ENCODE data around the gene EIF2AK3.

Gene EIF2AK3

GRCh38 chr2:88614497-88615157, 12.6 kb downstream of the EIF2AK3 start:
- no peak for TF ChIP-seq CTCF (IDR thresholded peaks at IDR 0.05; ENCODE audit: borderline replicate concordance, insufficient read depth, low read depth, low read length)
- H3K4me3 ChIP-seq (ENCODE audit: low read depth, low read length), result no peak overlapping the region

- H3K4me3 ChIP-seq (ENCODE audit: low read depth, low read length), result no peak overlapping the region
- no peak for TF ChIP-seq CTCF (IDR thresholded peaks at IDR 0.05; ENCODE audit: borderline replicate concordance, insufficient read depth, low read depth, low read length)
These were observed 13.3 kb downstream of the EIF2AK3 start for GRCh38 chr2:88613921-88614320.

GRCh38 chr2:88608184-88608583, 19.1 kb downstream of the EIF2AK3 start:
- no peak overlapping the region for H3K4me3 ChIP-seq (ENCODE audit: low read depth, low read length)
- no peak for TF ChIP-seq CTCF (IDR thresholded peaks at IDR 0.05; ENCODE audit: borderline replicate concordance, insufficient read depth, low read depth, low read length)

- no peak overlapping the region for H3K4me3 ChIP-seq (ENCODE audit: low read depth, low read length)
These were observed 19.8 kb downstream of the EIF2AK3 start for GRCh38 chr2:88607416-88607815.

GRCh38 chr2:88606371-88607030, 20.8 kb downstream of the EIF2AK3 start:
- no peak overlapping the region for H3K4me3 ChIP-seq (ENCODE audit: low read depth, low read length)
- no peak for TF ChIP-seq CTCF (IDR thresholded peaks at IDR 0.05; ENCODE audit: borderline replicate concordance, insufficient read depth, low read depth, low read length)

More at GRCh38 chr2:88607416-88607815, 19.8 kb downstream of the EIF2AK3 start:
- no peak for TF ChIP-seq CTCF (IDR thresholded peaks at IDR 0.05; ENCODE audit: borderline replicate concordance, insufficient read depth, low read depth, low read length)

- no peak for TF ChIP-seq CTCF (IDR thresholded peaks at IDR 0.05; ENCODE audit: borderline replicate concordance, insufficient read depth, low read depth, low read length)
These were observed 24.1 kb downstream of the EIF2AK3 start for GRCh38 chr2:88603146-88603545.

GRCh38 chr2:88602022-88602421, 25.2 kb downstream of the EIF2AK3 start:
- no peak overlapping the region for H3K4me3 ChIP-seq (ENCODE audit: low read depth, low read length)
- no peak for TF ChIP-seq CTCF (IDR thresholded peaks at IDR 0.05; ENCODE audit: borderline replicate concordance, insufficient read depth, low read depth, low read length)

More at GRCh38 chr2:88603146-88603545, 24.1 kb downstream of the EIF2AK3 start:
- H3K4me3 ChIP-seq (ENCODE audit: low read depth, low read length), result no peak overlapping the region

Measured in GM12875 (cell line).